ENCODE results near the gene PLA2G6. TPM values are rescaled to one million over a fixed set of nuclear protein-coding genes. Genes with fewer than 3 reads are reported as not detected.

Gene PLA2G6
- total and polyA plus RNA-seq, 2 of the 8 experiments (the other 6 are each of a cell fraction or from before 2014, with no cell fraction given): 13.2 to 21.0 TPM

GRCh38 chr22:38230916-38231315 lies 49.3 kb upstream of the PLA2G6 start:
- H3K56ac ChIP-seq (replicated peaks; ENCODE audit: insufficient read length, low read depth, low read length): no peak overlapping the region
- H2AFZ ChIP-seq (ENCODE audit: low read length): no peak overlapping the region
- no peaks in the 10 kb centered on the region for H3K4me1 ChIP-seq (replicated peaks in 1 of 4; ENCODE audit: control insufficient read depth in 3 of 4, insufficient read depth in 4 of 4, low read length in 3 of 4)
- CTCF ChIA-PET (ENCODE audit: partially characterized antibody): interaction anchor here (1.0 to 4.2 kb wide), 16 partner anchors 9 to 178 kb away, joined by 3 to 24 read pairs (median 4); no protein-coding TSS in a partner anchor
- H2BK120ac ChIP-seq (replicated peaks; ENCODE audit: low read depth, low read length): no peak overlapping the region
- no peak for DNase-seq (ENCODE audit: low read depth in 1 of 2, low spot score in 2 of 2)
- H3K4me3 ChIP-seq (ENCODE audit: extremely low read depth in 1 of 4, insufficient read depth in 2 of 4, low read depth in 3 of 4, low read length in 4 of 4): no peak overlapping the region
- POLR2A ChIA-PET (ENCODE audit: partially characterized antibody): no interaction called here
- no peak overlapping the region for H3K9ac ChIP-seq (replicated peaks in 1 of 4; ENCODE audit: extremely low read depth in 1 of 4, low read depth in 3 of 4, low read length in 3 of 4)
- no peaks in the 10 kb centered on the region for H3K79me1 ChIP-seq (ENCODE audit: low read depth, low read length)
- H3K9me3 ChIP-seq (ENCODE audit: insufficient read depth in 2 of 2, low read depth in 1 of 2, low read length in 1 of 2): no peaks in the 10 kb centered on the region
- WGBS, 2 experiments (ENCODE audit: extremely low coverage in 1 of 2, insufficient coverage in 1 of 2, insufficient read length in 1 of 2, insufficient replicate concordance in 2 of 2, low coverage in 1 of 2, low lambda C conversion rate in 2 of 2, missing lambda C conversion rate in 1 of 2): 88% methylated on average over 9 of the region's 9 CpGs; no CpG with 5 or more reads in 1 of the 2 experiments
- H2BK15ac ChIP-seq (ENCODE audit: low read length): no peak overlapping the region
- H2BK12ac ChIP-seq (ENCODE audit: low read depth, low read length): no peak overlapping the region
- H2BK20ac ChIP-seq (ENCODE audit: low read length): no peak overlapping the region
- no peak overlapping the region for H2BK5ac ChIP-seq (ENCODE audit: low read depth, low read length)
- H3K23ac ChIP-seq (ENCODE audit: insufficient read length): no peak overlapping the region
- no peak overlapping the region for H2AK5ac ChIP-seq (ENCODE audit: low read depth, low read length)
- H4K20me1 ChIP-seq (replicated peaks in 1 of 2; ENCODE audit: control insufficient read depth in 1 of 2, insufficient read depth in 2 of 2, low read length in 2 of 2): peaks cover 0 to 8% of the 10 kb centered on the region in 2 experiments
- H3K14ac ChIP-seq (ENCODE audit: insufficient read length): no peak overlapping the region
- H3K18ac ChIP-seq (ENCODE audit: extremely low read depth, low read length): no peak overlapping the region
- no peak overlapping the region for H3K4ac ChIP-seq (replicated peaks; ENCODE audit: insufficient read length, low read depth, low read length)
- no peak overlapping the region for H4K8ac ChIP-seq (ENCODE audit: extremely low read depth, insufficient read depth, low read length)
- no peak for TF ChIP-seq TAF7 (optimal IDR thresholded peaks at IDR 0.05; ENCODE audit: borderline replicate concordance, low read depth, low read length)
- H3K23me2 ChIP-seq (ENCODE audit: low read depth, low read length): no peaks in the 10 kb centered on the region
- no peaks in the 10 kb centered on the region for H3K79me2 ChIP-seq (ENCODE audit: control insufficient read depth in 1 of 2, insufficient read depth in 2 of 2, low read length in 2 of 2)
- no peaks in the 10 kb centered on the region; a peak in 1 of 7 replicates for H3K27me3 ChIP-seq (replicated peaks in 1 of 4; ENCODE audit: control insufficient read depth in 3 of 4, extremely low read depth in 1 of 4, insufficient read depth in 3 of 4, low read length in 3 of 4)
- no peak overlapping the region for H4K91ac ChIP-seq (replicated peaks; ENCODE audit: insufficient read length, low read length)
- FAIRE-seq: no peak
- no peak overlapping the region for H3K4me2 ChIP-seq (ENCODE audit: insufficient read depth in 1 of 2, low read depth in 2 of 2, low read length in 2 of 2)
- no peak overlapping the region for H4K5ac ChIP-seq (ENCODE audit: insufficient read length, low read depth, low read length)
- H3K27ac ChIP-seq (ENCODE audit: low read depth, low read length): no peak overlapping the region
- H3K36me3 ChIP-seq (ENCODE audit: control insufficient read depth in 2 of 4, insufficient read depth in 4 of 4, low read length in 3 of 4): peaks cover 0 to 38% (median 22%) of the 10 kb centered on the region in 4 experiments; a peak in 7 of 8 replicates
